GM23248 (cell line): ENCODE results near the gene CFAP61.

Experiments used
- EZH2 ChIP-seq: fragments of 200-600 bp; sonication (generic); IDR thresholded peaks from 2 replicates; pipeline ENCODE4 v1.6.1; 2018; ENCODE audit warnings: antibody characterized with exemption, mild to moderate bottlenecking; ENCODE audit not compliant: insufficient read depth, poor library complexity, severe bottlenecking
- EZH2phosphoT487 ChIP-seq: fragments of 200-600 bp; sonication (generic); IDR thresholded peaks from 2 replicates; pipeline ENCODE4 v1.6.1; 2018; ENCODE audit warnings: antibody characterized with exemption, moderate library complexity, mild to moderate bottlenecking, low read depth; ENCODE audit not compliant: insufficient read depth

- TF ChIP-seq EZH2phosphoT487 (no peak), EZH2 (no peak)
Measured at GRCh38 chr20:20102163-20102562, 49.8 kb downstream of the CFAP61 start.
